ENCODE results near the gene ZKSCAN1.

The ZKSCAN1 gene

GRCh38 chr7:100082978-100083377 is 67.6 kb downstream of the ZKSCAN1 start:
- DNase-seq: no peak

GRCh38 chr7:100085515-100085914 is 70.1 kb downstream of the ZKSCAN1 start:
- no peak for DNase-seq

- DNase-seq: no peak
Measured at GRCh38 chr7:100087055-100087750, 71.8 kb downstream of the ZKSCAN1 start.

- no peak for DNase-seq
Measured at GRCh38 chr7:100088095-100088620, 72.8 kb downstream of the ZKSCAN1 start.

- DNase-seq: peak; percentile 89
Measured at GRCh38 chr7:100088621-100089457, 73.4 kb downstream of the ZKSCAN1 start, which contains the start of gene COPS6. Gene COPS6, plus strand, starts transcription at chr7:100088969. Its CDS starts 22 bp downstream, at chr7:100088991.

- no peak for DNase-seq
Measured at GRCh38 chr7:100089458-100090196, 74.2 kb downstream of the ZKSCAN1 start.

- no peak for DNase-seq
Measured at GRCh38 chr7:100090527-100091410, 75.4 kb downstream of the ZKSCAN1 start.

Data from stimulated activated CD4-positive, alpha-beta T cell treated with anti-CD3 and anti-CD28 coated beads, Interleukin-4, amount 100 ng/mL, for 24 hours (primary cell).